8988T (cell line): ENCODE results near the gene SLC9A3.

Experiments used
- DNase-seq: peaks from one replicate; pipeline ENCODE4 v3.0.0; 2011

The SLC9A3 gene

GRCh38 chr5:472656-473550 is 51.3 kb downstream of the SLC9A3 start:
- DNase-seq = peak; percentile 100

GRCh38 chr5:472076-472655 is 52.1 kb downstream of the SLC9A3 start:
- peak; percentile 87 for DNase-seq

GRCh38 chr5:471750-472058 is 52.5 kb downstream of the SLC9A3 start:
- DNase-seq = no peak

- DNase-seq = no peak
These were observed 53.1 kb downstream of the SLC9A3 start for GRCh38 chr5:470961-471749.

GRCh38 chr5:469752-470483 is 54.3 kb downstream of the SLC9A3 start:
- no peak for DNase-seq

GRCh38 chr5:468401-468800 is 55.8 kb downstream of the SLC9A3 start:
- DNase-seq = no peak

GRCh38 chr5:466661-467310 is 57.5 kb downstream of the SLC9A3 start:
- no peak for DNase-seq

- DNase-seq = no peak
These were observed 58.5 kb downstream of the SLC9A3 start for GRCh38 chr5:465591-466403.

GRCh38 chr5:464843-465590 is 59.2 kb downstream of the SLC9A3 start:
- no peak for DNase-seq

- DNase-seq = no peak
These were observed 59.8 kb downstream of the SLC9A3 start for GRCh38 chr5:464446-464842.

- DNase-seq = no peak
These were observed 60.3 kb downstream of the SLC9A3 start for GRCh38 chr5:463952-464351.

- DNase-seq = no peak
These were observed 60.9 kb downstream of the SLC9A3 start for GRCh38 chr5:463301-463700.

GRCh38 chr5:462051-462481 is 62.2 kb downstream of the SLC9A3 start:
- no peak for DNase-seq

- DNase-seq = no peak
These were observed 64.0 kb downstream of the SLC9A3 start for GRCh38 chr5:460273-460625.

GRCh38 chr5:459562-460272 is 64.5 kb downstream of the SLC9A3 start:
- DNase-seq = no peak

GRCh38 chr5:458547-459353 is 65.5 kb downstream of the SLC9A3 start:
- no peak for DNase-seq

GRCh38 chr5:457195-457961 is 66.9 kb downstream of the SLC9A3 start:
- no peak for DNase-seq

- no peak for DNase-seq
These were observed 67.7 kb downstream of the SLC9A3 start for GRCh38 chr5:456351-457194.
